Measurements from ENCODE around the gene HERC4. TPM values are rescaled to one million over a fixed set of nuclear protein-coding genes. Genes with fewer than 3 reads are reported as not detected.
"Not testable (repeated sequence)": the region's sequence is repeated elsewhere in the genome, so short reads cannot be mapped to it uniquely, and the experiment has no call there.

The HERC4 gene
- total and polyA plus RNA-seq, 4 donors = 9.5 to 108 (median 55.0) TPM

- no peaks in the 10 kb centered on the region for H3K9me3 ChIP-seq (ENCODE audit: control insufficient read depth, low read length)
- H3K36me3 ChIP-seq (ENCODE audit: control insufficient read depth in 1 of 2, insufficient read depth in 2 of 2, low read length in 1 of 2) = peaks cover 0 to 6% of the 10 kb centered on the region in 2 donors
- DNase-seq (no peak), ATAC-seq (ENCODE audit: low FRiP score) (peak; percentile 33)
- peaks cover 2 to 4% of the 10 kb centered on the region in 2 donors for H3K4me1 ChIP-seq (ENCODE audit: control insufficient read depth in 1 of 2, insufficient read depth in 2 of 2, low read length in 2 of 2)
- H3K27me3 ChIP-seq (ENCODE audit: control insufficient read depth in 1 of 2, insufficient read depth in 2 of 2, low read length in 1 of 2) = no peaks in the 10 kb centered on the region
- 6 to 11% methylated on average over 13 of the region's 13 CpGs for WGBS, 2 donors
- intact Hi-C loops (cut with DNase I) = loop anchor here (1.0 to 10.0 kb wide), 2 partner anchors 448 to 451 kb away; partner anchors contain the start of genes HNRNPH3 (in 2 of the 2) and PBLD (in 2 of the 2)
- peak overlapping the region; percentile 4 to 85 for H3K4me3 ChIP-seq (ENCODE audit: low read length in 2 of 2)
- H3K27ac ChIP-seq (ENCODE audit: low read depth in 1 of 2, low read length in 2 of 2) = peak overlapping the region; percentile 85 to 94
These were observed 191.3 kb downstream of the HERC4 start for GRCh38 chr10:67883710-67884312.

DNA sequence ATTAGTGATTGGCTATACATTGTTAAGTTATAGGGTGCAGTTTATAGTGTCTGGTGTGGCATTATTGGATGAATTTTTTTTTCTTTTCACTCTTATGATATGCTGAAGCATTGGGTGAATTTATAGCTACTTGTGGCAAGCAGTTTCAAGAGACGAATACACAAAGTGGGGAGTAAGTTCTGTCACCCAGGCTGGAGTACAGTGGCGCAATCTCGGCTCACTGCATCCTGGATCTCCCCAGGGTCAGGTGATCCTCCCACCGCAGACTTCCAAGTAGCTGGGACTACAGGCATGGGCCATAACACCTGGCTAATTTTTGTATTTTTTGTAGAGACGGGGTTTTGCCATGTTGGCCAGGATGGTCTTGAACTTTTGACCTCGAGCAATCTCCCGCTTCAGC lies 196.9 kb downstream of the HERC4 start:
- WGBS, 2 donors = 89 to 94% methylated on average over 7 of the region's 7 CpGs
- Histone ChIP-seq H3K4me1 (ENCODE audit: control insufficient read depth in 1 of 2, insufficient read depth in 2 of 2, low read length in 2 of 2) (no peaks in the 10 kb centered on the region), H3K36me3 (ENCODE audit: control insufficient read depth in 1 of 2, insufficient read depth in 2 of 2, low read length in 1 of 2) (no peaks in the 10 kb centered on the region), H3K27me3 (ENCODE audit: control insufficient read depth in 1 of 2, insufficient read depth in 2 of 2, low read length in 1 of 2) (no peaks in the 10 kb centered on the region), H3K27ac (ENCODE audit: low read depth in 1 of 2, low read length in 2 of 2) (no peak overlapping the region), H3K4me3 (ENCODE audit: low read length in 2 of 2) (no peak overlapping the region), H3K9me3 (ENCODE audit: control insufficient read depth, low read length) (no peaks in the 10 kb centered on the region)
- ATAC-seq (ENCODE audit: low FRiP score) = no peak
- DNase-seq = no peak
- intact Hi-C loops (cut with DNase I) = no loop called here

- H3K27ac ChIP-seq (ENCODE audit: low read depth in 1 of 2, low read length in 2 of 2); DNase-seq; intact Hi-C loops (cut with DNase I): not testable (repeated sequence)
These were observed 197.7 kb downstream of the HERC4 start for GRCh38 chr10:67877421-67877820.

DNA sequence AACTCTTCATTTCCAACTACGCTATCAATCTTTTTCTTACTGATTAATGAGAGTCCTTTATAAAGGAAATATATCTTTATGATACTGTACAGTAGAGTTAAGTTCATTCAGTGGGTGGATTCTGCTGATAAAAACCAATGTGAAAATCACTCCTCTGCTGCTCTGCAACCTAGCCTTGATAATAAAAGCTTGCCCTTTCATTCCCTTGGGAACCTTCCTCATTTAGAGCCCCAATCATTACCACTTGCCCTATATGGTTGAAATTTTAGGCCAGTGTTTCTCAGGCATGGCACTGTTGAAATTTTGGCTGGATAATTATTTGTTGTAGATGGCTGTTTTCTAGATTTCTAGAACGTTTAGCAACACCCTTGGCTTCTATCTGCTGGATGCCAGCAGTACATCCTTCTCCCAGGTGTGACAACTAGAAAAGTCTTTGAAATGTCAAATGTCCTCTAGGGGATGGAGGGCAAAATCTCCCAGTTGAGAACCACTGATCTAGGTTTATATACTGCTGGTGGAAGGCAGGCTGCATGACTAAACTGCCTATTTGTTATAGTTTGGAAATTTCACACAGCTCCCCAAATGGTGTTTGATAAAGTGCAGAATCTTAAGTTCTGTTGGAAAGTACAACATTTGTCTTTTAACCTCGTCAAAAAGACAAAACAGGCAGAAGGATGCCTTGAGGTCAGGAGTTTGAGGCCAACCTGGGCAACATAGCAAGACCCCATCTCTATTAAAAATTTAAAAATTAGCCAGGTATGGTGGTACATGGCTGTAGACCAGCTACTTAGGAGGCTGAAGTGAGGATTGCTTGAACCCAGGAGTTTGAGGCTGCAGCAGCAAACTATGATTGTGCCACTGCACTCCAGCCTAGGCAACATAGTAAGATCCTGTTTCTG lies 199.5 kb downstream of the HERC4 start:
- intact Hi-C loops (cut with DNase I) = no loop called here
- no peaks in the 10 kb centered on the region for H3K4me1 ChIP-seq (ENCODE audit: control insufficient read depth in 1 of 2, insufficient read depth in 2 of 2, low read length in 2 of 2)
- no peak overlapping the region for H3K27ac ChIP-seq (ENCODE audit: low read depth in 1 of 2, low read length in 2 of 2)
- DNase-seq (no peak), ATAC-seq (ENCODE audit: low FRiP score) (no peak)
- no peaks in the 10 kb centered on the region for H3K9me3 ChIP-seq (ENCODE audit: control insufficient read depth, low read length)
- no peaks in the 10 kb centered on the region for H3K36me3 ChIP-seq (ENCODE audit: control insufficient read depth in 1 of 2, insufficient read depth in 2 of 2, low read length in 1 of 2)
- no peaks in the 10 kb centered on the region for H3K27me3 ChIP-seq (ENCODE audit: control insufficient read depth in 1 of 2, insufficient read depth in 2 of 2, low read length in 1 of 2)
- 52 to 57% methylated on average over 3 of the region's 3 CpGs for WGBS, 2 donors
- no peak overlapping the region for H3K4me3 ChIP-seq (ENCODE audit: low read length in 2 of 2)

More at GRCh38 chr10:67877421-67877820, 197.7 kb downstream of the HERC4 start:
- not testable (repeated sequence) for ATAC-seq (ENCODE audit: low FRiP score); H3K9me3 ChIP-seq (ENCODE audit: control insufficient read depth, low read length); H3K4me3 ChIP-seq (ENCODE audit: low read length in 2 of 2); H3K4me1 ChIP-seq (ENCODE audit: control insufficient read depth in 1 of 2, insufficient read depth in 2 of 2, low read length in 2 of 2); H3K36me3 ChIP-seq (ENCODE audit: control insufficient read depth in 1 of 2, insufficient read depth in 2 of 2, low read length in 1 of 2); H3K27me3 ChIP-seq (ENCODE audit: control insufficient read depth in 1 of 2, insufficient read depth in 2 of 2, low read length in 1 of 2)
- WGBS, 2 donors = 94% methylated on average over 11 of the region's 11 CpGs

Other genes starting within 250 kb of the HERC4 start
- 1 to 10 TPM; 1.9 to 4.1 TPM for gene DNAJC12, start 237.1 kb downstream of the HERC4 start, total RNA-seq
- gene DNAJC12, start 237.1 kb downstream of the HERC4 start, polyA plus RNA-seq = 1 to 10 TPM; 1.7 to 4.4 TPM
- 10 to 100 TPM; 21.7 to 24.8 TPM for gene SIRT1, start 190.6 kb downstream of the HERC4 start, total RNA-seq
- 10 to 100 TPM; 13.0 to 16.5 TPM for gene SIRT1, start 190.6 kb downstream of the HERC4 start, polyA plus RNA-seq
- gene MYPN, start 34.2 kb upstream of the HERC4 start, total RNA-seq = under 1 TPM in 1 of 2 donors, not detected in 1; 0.10 TPM
- gene MYPN, start 34.2 kb upstream of the HERC4 start, polyA plus RNA-seq = under 1 TPM in 1 of 2 donors, not detected in 1; 0.25 TPM
- gene ATOH7, start 156.8 kb upstream of the HERC4 start, total RNA-seq = under 1 TPM in 1 of 2 donors, not detected in 1; 0.23 TPM
- gene ATOH7, start 156.8 kb upstream of the HERC4 start, polyA plus RNA-seq = not detected